SK-N-SH (cell line): Measurements from ENCODE around the gene RPP14.

ENCODE experiments used
- EP300 ChIP-seq, 2 experiments: IDR thresholded peaks; 2 replicates each; pipeline versions ENCODE4 v1.4.0 to v1.6.1; 2012; ENCODE audit warnings: borderline replicate concordance in 1 of 2, low read depth in 1 of 2, low read length in 1 of 2
- FOXM1 ChIP-seq: IDR thresholded peaks from 2 replicates; pipeline ENCODE4 v1.4.0; 2012; ENCODE audit warnings: low read depth, mild to moderate bottlenecking
- GATA2 ChIP-seq: sonication (generic); formaldehyde crosslinking; IDR thresholded peaks from 2 replicates; pipeline ENCODE4 v1.5.0; 2020; ENCODE audit warnings: mild to moderate bottlenecking, missing genetic modification reagents
- JUND ChIP-seq: IDR thresholded peaks from 2 replicates; pipeline ENCODE4 v1.4.0; 2012
- NRF1 ChIP-seq: IDR thresholded peaks from 2 replicates; pipeline ENCODE4 v1.6.1; 2012; ENCODE audit warnings: low read depth, mild to moderate bottlenecking, low read length
- TEAD4 ChIP-seq: IDR thresholded peaks from 2 replicates; pipeline ENCODE4 v1.4.0; 2012; ENCODE audit warnings: mild to moderate bottlenecking, borderline replicate concordance; ENCODE audit not compliant: insufficient read depth
- TF ChIP-seq, protein P1 (sequence below): fragments of 200-600 bp; sonication (generic); IDR thresholded peaks from 2 replicates; pipeline ENCODE4 v1.6.1; 2017; ENCODE audit warnings: antibody characterized with exemption, mild to moderate bottlenecking, moderate library complexity
- TF ChIP-seq, protein P2 (sequence below): IDR thresholded peaks from 2 replicates; pipeline ENCODE4 v1.4.0; 2012; ENCODE audit warnings: low read depth, borderline replicate concordance
- TF ChIP-seq, protein P3 (sequence below): IDR thresholded peaks from 2 replicates; pipeline ENCODE4 v1.4.0; 2012; ENCODE audit warnings: low read depth

DNA sequence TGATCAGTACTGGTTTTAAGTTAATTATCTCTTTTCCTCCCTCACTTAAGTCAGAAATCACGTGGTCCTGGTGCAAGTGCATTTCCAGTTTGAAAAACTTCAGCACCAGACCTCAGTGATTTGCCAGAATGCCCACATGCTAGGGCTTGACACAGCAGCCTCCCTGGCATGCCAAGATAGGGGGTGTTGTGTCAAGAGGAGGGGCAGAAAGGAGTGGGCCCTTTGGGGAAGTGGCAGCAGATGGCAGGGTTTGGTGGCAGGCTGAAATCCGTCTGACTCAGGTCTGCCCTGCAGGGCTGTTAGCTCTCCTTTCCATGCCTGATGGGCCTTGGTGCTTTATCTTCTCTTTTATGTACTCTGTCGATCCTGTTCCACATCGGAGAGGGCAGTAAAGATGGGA lies 50.0 kb downstream of the RPP14 start:
- no peak for TF ChIP-seq EP300 (IDR thresholded peaks at IDR 0.05; ENCODE audit: borderline replicate concordance in 1 of 2, low read depth in 1 of 2, low read length in 1 of 2)
- no peak for TF ChIP-seq JUND
- TF ChIP-seq, protein P1, sequence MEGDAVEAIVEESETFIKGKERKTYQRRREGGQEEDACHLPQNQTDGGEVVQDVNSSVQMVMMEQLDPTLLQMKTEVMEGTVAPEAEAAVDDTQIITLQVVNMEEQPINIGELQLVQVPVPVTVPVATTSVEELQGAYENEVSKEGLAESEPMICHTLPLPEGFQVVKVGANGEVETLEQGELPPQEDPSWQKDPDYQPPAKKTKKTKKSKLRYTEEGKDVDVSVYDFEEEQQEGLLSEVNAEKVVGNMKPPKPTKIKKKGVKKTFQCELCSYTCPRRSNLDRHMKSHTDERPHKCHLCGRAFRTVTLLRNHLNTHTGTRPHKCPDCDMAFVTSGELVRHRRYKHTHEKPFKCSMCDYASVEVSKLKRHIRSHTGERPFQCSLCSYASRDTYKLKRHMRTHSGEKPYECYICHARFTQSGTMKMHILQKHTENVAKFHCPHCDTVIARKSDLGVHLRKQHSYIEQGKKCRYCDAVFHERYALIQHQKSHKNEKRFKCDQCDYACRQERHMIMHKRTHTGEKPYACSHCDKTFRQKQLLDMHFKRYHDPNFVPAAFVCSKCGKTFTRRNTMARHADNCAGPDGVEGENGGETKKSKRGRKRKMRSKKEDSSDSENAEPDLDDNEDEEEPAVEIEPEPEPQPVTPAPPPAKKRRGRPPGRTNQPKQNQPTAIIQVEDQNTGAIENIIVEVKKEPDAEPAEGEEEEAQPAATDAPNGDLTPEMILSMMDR, result no peak
- no peak for TF ChIP-seq FOXM1
- no peak for TF ChIP-seq TEAD4
- no peak for TF ChIP-seq GATA2
- TF ChIP-seq, protein P2, sequence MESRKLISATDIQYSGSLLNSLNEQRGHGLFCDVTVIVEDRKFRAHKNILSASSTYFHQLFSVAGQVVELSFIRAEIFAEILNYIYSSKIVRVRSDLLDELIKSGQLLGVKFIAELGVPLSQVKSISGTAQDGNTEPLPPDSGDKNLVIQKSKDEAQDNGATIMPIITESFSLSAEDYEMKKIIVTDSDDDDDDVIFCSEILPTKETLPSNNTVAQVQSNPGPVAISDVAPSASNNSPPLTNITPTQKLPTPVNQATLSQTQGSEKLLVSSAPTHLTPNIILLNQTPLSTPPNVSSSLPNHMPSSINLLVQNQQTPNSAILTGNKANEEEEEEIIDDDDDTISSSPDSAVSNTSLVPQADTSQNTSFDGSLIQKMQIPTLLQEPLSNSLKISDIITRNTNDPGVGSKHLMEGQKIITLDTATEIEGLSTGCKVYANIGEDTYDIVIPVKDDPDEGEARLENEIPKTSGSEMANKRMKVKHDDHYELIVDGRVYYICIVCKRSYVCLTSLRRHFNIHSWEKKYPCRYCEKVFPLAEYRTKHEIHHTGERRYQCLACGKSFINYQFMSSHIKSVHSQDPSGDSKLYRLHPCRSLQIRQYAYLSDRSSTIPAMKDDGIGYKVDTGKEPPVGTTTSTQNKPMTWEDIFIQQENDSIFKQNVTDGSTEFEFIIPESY, result no peak
- TF ChIP-seq NRF1, result no peak
- TF ChIP-seq, protein P3, sequence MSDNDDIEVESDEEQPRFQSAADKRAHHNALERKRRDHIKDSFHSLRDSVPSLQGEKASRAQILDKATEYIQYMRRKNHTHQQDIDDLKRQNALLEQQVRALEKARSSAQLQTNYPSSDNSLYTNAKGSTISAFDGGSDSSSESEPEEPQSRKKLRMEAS, result no peak
